ENCODE results near the gene PEAR1. TPM values are rescaled to one million over a fixed set of nuclear protein-coding genes. Genes with fewer than 3 reads are reported as not detected.

PEAR1 gene
- total and polyA plus RNA-seq, 2 of the 8 experiments (the other 6 are each of a cell fraction or from before 2014, with no cell fraction given) = 0.63 to 0.71 TPM

GRCh38 chr1:156868341-156868740 lies 25.2 kb upstream of the PEAR1 start (continued):
- TF ChIP-seq CHD7 (IDR thresholded peaks at IDR 0.05; ENCODE audit: insufficient replicate concordance, low read length) (no peak), SIN3A (conservative IDR thresholded peaks at IDR 0.05 in 1 of 2, IDR thresholded peaks at IDR 0.05 in 1 of 2; ENCODE audit: low read depth in 1 of 2, low read length in 2 of 2) (no peak)
